Body of pancreas (tissue), 4 donors: Measurements from ENCODE around the gene RIMBP2. TPM values are rescaled to one million over a fixed set of nuclear protein-coding genes. Genes with fewer than 3 reads are reported as not detected.

Experiments used
- ATAC-seq: fragments of 150-250 bp; one replicate; pipeline ENCODE4 v1.9.1; 2016
- DNase-seq, 4 donors: peaks; one replicate each; pipeline ENCODE4 v3.0.0-alpha.2; 2019
- H3K27ac ChIP-seq, 4 donors: fragments of 200-600 bp; sonication (generic); 1 replicate in 3 of 4; 2 replicates in 1 of 4; pipeline versions ENCODE4 v1.5.1 to v1.6.1; 2016 to 2019; ENCODE audit warnings: mild to moderate bottlenecking in 1 of 4, mixed read lengths in 1 of 4, moderate library complexity in 1 of 4
- H3K27me3 ChIP-seq, 2 donors: fragments of 200-600 bp; sonication (generic); one replicate each; pipeline ENCODE4 v1.6.0; 2016; ENCODE audit warnings: mild to moderate bottlenecking in 1 of 2
- H3K36me3 ChIP-seq, 2 donors: fragments of 200-600 bp; sonication (generic); replicated peaks in 1 of 2; 2 replicates each; pipeline ENCODE4 v1.5.1; 2016; ENCODE audit warnings: low read depth in 2 of 2; ENCODE audit not compliant: insufficient read depth in 1 of 2
- H3K4me1 ChIP-seq: fragments of 200-600 bp; sonication (generic); one replicate; pipeline ENCODE4 v1.6.0; 2016
- H3K4me3 ChIP-seq, 2 donors: fragments of 200-600 bp; sonication (generic); 1 replicate in 1 of 2; 2 replicates in 1 of 2; pipeline ENCODE4 v1.5.1; 2016 to 2019
- H3K9me3 ChIP-seq, 3 donors: fragments of 200-600 bp; sonication (generic); 1 replicate in 2 of 3; 2 replicates in 1 of 3; pipeline ENCODE4 v1.5.1; 2016
- CTCF ChIP-seq, 7 experiments: fragments of 450-650 bp in 4 of 7; fragments of 200-600 bp in 3 of 7; sonication (generic) in 3 of 7; IDR thresholded peaks; one replicate each; pipeline ENCODE4 v1.5.1; 2016 to 2019; ENCODE audit warnings: antibody characterized with exemption in 7 of 7
- POLR2A ChIP-seq, 3 donors: fragments of 450-650 bp; IDR thresholded peaks; one replicate each; pipeline ENCODE4 v1.6.1; 2016; ENCODE audit warnings: antibody characterized with exemption in 3 of 3, mild to moderate bottlenecking in 2 of 3
- WGBS, 2 donors: methylation state at CpG; one replicate each; pipeline ENCODE4 v1.1.5; 2017; 5-methylcytosine and 5-hydroxymethylcytosine counted together
- intact Hi-C: fragments of 100-400 bp; cut with DNase I; formaldehyde crosslinking; loops from one replicate; pipeline ENCODE4 v1.15.1; 2023
- total RNA-seq, 2 donors: library from RNA; depleted of rRNA; stranded (reverse); fragments of >200 nt; gene quantifications; one replicate each; pipeline ENCODE4 v1.1.0, GENCODE V29; 2016

Gene RIMBP2
- total RNA-seq, 2 donors from 2014 or later, result 7.3 to 27.4 TPM

- no peak for ATAC-seq
- Histone ChIP-seq H3K4me1 (no peaks in the 10 kb centered on the region), H3K9me3 (no peaks in the 10 kb centered on the region), H3K27ac (no peak overlapping the region), H3K27me3 (no peaks in the 10 kb centered on the region), H3K36me3 (no peaks in the 10 kb centered on the region), H3K4me3 (no peak overlapping the region)
- no peak for DNase-seq
- WGBS, 2 donors, result 50 to 58% methylated on average over 15 of the region's 15 CpGs
- TF ChIP-seq CTCF (IDR thresholded peaks at IDR 0.05) (no peak), POLR2A (IDR thresholded peaks at IDR 0.05) (no peak)
- intact Hi-C loops, result no loop called here
Observed at GRCh38 chr12:130672089-130672820, 43.8 kb downstream of the RIMBP2 start.

DNA sequence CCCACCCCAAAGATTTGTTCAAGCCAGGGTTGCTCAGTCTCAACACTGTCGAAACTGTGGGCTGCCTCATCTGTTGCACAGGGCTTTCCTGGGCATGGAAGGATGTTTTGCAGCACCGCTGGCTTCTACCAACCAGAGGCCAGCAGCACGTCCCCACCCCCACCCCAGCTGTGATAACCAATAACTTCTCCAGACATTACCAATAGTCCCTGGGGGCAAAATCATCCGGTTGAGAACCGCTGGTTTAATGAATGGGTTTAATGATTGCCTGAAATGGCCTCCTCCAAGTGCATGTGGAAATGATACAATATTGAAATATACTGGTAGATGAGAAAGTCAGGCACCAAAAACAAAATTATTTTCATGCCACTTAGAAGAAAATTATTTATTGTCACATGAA is 44.5 kb downstream of the RIMBP2 start:
- TF ChIP-seq CTCF (IDR thresholded peaks at IDR 0.05) (no peak), POLR2A (IDR thresholded peaks at IDR 0.05) (no peak)
- H3K27ac ChIP-seq, result no peak overlapping the region
- H3K9me3 ChIP-seq, result no peaks in the 10 kb centered on the region
- 61 to 64% methylated on average over 5 of the region's 5 CpGs for WGBS, 2 donors
- no peaks in the 10 kb centered on the region for H3K27me3 ChIP-seq
- no peak for DNase-seq
- H3K4me1 ChIP-seq, result no peaks in the 10 kb centered on the region
- no peaks in the 10 kb centered on the region for H3K36me3 ChIP-seq
- H3K4me3 ChIP-seq, result no peak overlapping the region
- ATAC-seq, result no peak
- intact Hi-C loops, result no loop called here

GRCh38 chr12:130669797-130670196 is 46.3 kb downstream of the RIMBP2 start:
- no peak overlapping the region for H3K4me3 ChIP-seq
- H3K27ac ChIP-seq, result no peak overlapping the region
- intact Hi-C loops, result no loop called here
- 78 to 83% methylated on average over 7 to 8 of the region's 8 CpGs for WGBS, 2 donors
- H3K27me3 ChIP-seq, result no peaks in the 10 kb centered on the region
- ATAC-seq (no peak), DNase-seq (no peak)
- no peaks in the 10 kb centered on the region for H3K36me3 ChIP-seq
- H3K9me3 ChIP-seq, result no peaks in the 10 kb centered on the region
- no peaks in the 10 kb centered on the region for H3K4me1 ChIP-seq
- TF ChIP-seq CTCF (IDR thresholded peaks at IDR 0.05), result no peak
- no peak for TF ChIP-seq POLR2A (IDR thresholded peaks at IDR 0.05)

DNA sequence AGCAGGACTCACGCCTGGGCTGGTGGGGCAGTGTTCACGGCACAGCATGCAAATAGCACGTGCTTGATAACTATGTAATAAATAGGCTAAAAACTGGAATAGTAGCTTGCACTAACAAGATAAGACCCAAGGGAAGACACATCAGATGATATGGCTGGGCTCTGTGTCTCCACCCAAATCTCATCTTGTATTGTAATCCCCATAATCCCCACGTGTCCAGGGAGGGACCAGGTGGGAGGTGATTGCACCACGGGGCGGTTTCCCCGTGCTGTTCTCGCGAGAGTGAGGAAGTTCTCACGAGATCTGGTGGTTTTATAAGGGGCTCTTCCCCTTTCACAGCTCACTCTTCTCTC is 46.9 kb downstream of the RIMBP2 start:
- Histone ChIP-seq H3K27ac (no peak overlapping the region), H3K9me3 (no peaks in the 10 kb centered on the region), H3K4me3 (no peak overlapping the region), H3K4me1 (no peaks in the 10 kb centered on the region), H3K27me3 (no peaks in the 10 kb centered on the region), H3K36me3 (no peaks in the 10 kb centered on the region)
- 57 to 79% methylated on average over 10 of the region's 10 CpGs for WGBS, 2 donors
- intact Hi-C loops, result no loop called here
- DNase-seq (no peak), ATAC-seq (no peak)
- TF ChIP-seq CTCF (IDR thresholded peaks at IDR 0.05), result no peak
- no peak for TF ChIP-seq POLR2A (IDR thresholded peaks at IDR 0.05)
